ENCODE results near the gene LRP1.

GRCh38 chr12:57154804-57155434, 26.6 kb downstream of the LRP1 start:
- no peak for TF ChIP-seq TARDBP (IDR thresholded peaks at IDR 0.05)
- no peak for TF ChIP-seq BHLHE40 (IDR thresholded peaks at IDR 0.05; ENCODE audit: borderline replicate concordance)
- TF ChIP-seq ELF4 (IDR thresholded peaks at IDR 0.05): no peak
- no peak for TF ChIP-seq PKNOX1 (IDR thresholded peaks at IDR 0.05)
- TF ChIP-seq SUZ12 (IDR thresholded peaks at IDR 0.05): no peak
- no peak for TF ChIP-seq HDGF (IDR thresholded peaks at IDR 0.05; ENCODE audit: borderline replicate concordance)
- TF ChIP-seq FOXM1 (IDR thresholded peaks at IDR 0.05; ENCODE audit: borderline replicate concordance): no peak
- no peak for TF ChIP-seq ZNF384 (IDR thresholded peaks at IDR 0.05)
- TF ChIP-seq ARNT (IDR thresholded peaks at IDR 0.05): no peak
- TF ChIP-seq NFRKB (IDR thresholded peaks at IDR 0.05): no peak
- TF ChIP-seq SP1 (IDR thresholded peaks at IDR 0.05): no peak
- no peak for TF ChIP-seq L3MBTL2 (conservative IDR thresholded peaks at IDR 0.05)
- no peak for TF ChIP-seq FOXA1 (IDR thresholded peaks at IDR 0.05)
- TF ChIP-seq LEF1 (IDR thresholded peaks at IDR 0.05; ENCODE audit: borderline replicate concordance): no peak

Measured in HEK293T (cell line).